GM18526 (cell line): ENCODE data around the gene SH3PXD2A.

Source experiments
- POLR2A ChIP-seq: IDR thresholded peaks from 3 replicates; pipeline ENCODE4 v1.6.1; 2011; ENCODE audit not compliant: insufficient read length; ENCODE audit errors: extremely low read depth

SH3PXD2A gene

GRCh38 chr10:103640436-103641181 is 214.8 kb downstream of the SH3PXD2A start:
- no peak for TF ChIP-seq POLR2A

GRCh38 chr10:103638948-103639347 is 216.4 kb downstream of the SH3PXD2A start:
- TF ChIP-seq POLR2A: no peak

- no peak for TF ChIP-seq POLR2A
These were observed 217.3 kb downstream of the SH3PXD2A start for GRCh38 chr10:103637927-103638557.

GRCh38 chr10:103637011-103637410 is 218.4 kb downstream of the SH3PXD2A start:
- TF ChIP-seq POLR2A: no peak

GRCh38 chr10:103636492-103636891 is 218.9 kb downstream of the SH3PXD2A start:
- TF ChIP-seq POLR2A: no peak

- TF ChIP-seq POLR2A: no peak
These were observed 219.8 kb downstream of the SH3PXD2A start for GRCh38 chr10:103635580-103635979.

- TF ChIP-seq POLR2A: no peak
These were observed 221.5 kb downstream of the SH3PXD2A start for GRCh38 chr10:103633846-103634245.

GRCh38 chr10:103632247-103632642 is 223.1 kb downstream of the SH3PXD2A start:
- TF ChIP-seq POLR2A: no peak

GRCh38 chr10:103630156-103630555 is 225.2 kb downstream of the SH3PXD2A start:
- no peak for TF ChIP-seq POLR2A

GRCh38 chr10:103629581-103629980 is 225.8 kb downstream of the SH3PXD2A start:
- TF ChIP-seq POLR2A: no peak

GRCh38 chr10:103627893-103628292 is 227.5 kb downstream of the SH3PXD2A start:
- TF ChIP-seq POLR2A: no peak

- no peak for TF ChIP-seq POLR2A
These were observed 228.1 kb downstream of the SH3PXD2A start for GRCh38 chr10:103627111-103627892.

- no peak for TF ChIP-seq POLR2A
These were observed 229.2 kb downstream of the SH3PXD2A start for GRCh38 chr10:103626178-103626577.

- no peak for TF ChIP-seq POLR2A
These were observed 232.3 kb downstream of the SH3PXD2A start for GRCh38 chr10:103622935-103623574.

- no peak for TF ChIP-seq POLR2A
These were observed 233.1 kb downstream of the SH3PXD2A start for GRCh38 chr10:103622286-103622685.

- TF ChIP-seq POLR2A: no peak
These were observed 233.6 kb downstream of the SH3PXD2A start for GRCh38 chr10:103621783-103622125.
